ENCODE measurements around the gene CYP2D6. TPM values are rescaled to one million over a fixed set of nuclear protein-coding genes. Genes with fewer than 3 reads are reported as not detected.
"Not testable (repeated sequence)": the region's sequence is repeated elsewhere in the genome, so short reads cannot be mapped to it uniquely, and the experiment has no call there.

The CYP2D6 gene
- 1 to 10 TPM; 6.6 to 6.8 TPM for total RNA-seq

DNA sequence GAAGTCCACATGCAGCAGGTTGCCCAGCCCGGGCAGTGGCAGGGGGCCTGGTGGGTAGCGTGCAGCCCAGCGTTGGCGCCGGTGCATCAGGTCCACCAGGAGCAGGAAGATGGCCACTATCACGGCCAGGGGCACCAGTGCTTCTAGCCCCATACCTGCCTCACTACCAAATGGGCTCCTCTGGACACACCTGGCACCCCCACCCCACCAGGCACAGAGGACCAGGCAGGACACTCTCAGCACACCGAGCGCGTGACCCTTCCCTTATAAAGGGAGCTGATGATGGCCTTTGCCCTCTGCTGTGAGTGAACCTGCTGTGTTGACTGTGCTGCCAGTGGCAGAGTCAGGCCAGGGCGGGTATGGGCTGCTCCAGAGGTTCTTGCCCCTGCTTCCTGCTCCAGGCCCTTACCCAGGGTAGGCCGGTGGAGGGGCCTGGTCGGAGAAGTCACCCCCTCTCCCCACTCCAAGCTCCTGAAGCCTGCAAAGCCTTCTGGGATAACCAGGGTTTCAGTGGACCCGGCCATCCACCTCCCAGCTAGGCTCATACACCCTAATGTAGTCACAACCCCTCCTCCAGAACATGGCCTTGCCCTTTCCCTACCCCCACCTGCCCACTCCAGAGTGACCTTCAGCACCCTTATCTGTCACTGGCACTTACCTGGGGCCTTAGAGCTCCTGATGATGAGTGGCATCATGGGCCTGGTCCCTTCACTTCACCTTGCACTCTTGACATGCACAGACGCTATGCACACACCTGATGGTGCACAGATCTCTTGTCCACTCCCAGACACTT lies at the start of gene CYP2D6:
CYP2D6 (minus strand) TSS at position 172 of the 793 bp plus-strand sequence; CDS start at position 153, 19 bp downstream.
- ATAC-seq (replicated peaks in 1 of 2), result peak in 1 of 2 donors; percentile 10
- not testable (repeated sequence) for H3K4me1 Mint-ChIP-seq (ENCODE audit: low read depth); H3K36me3 Mint-ChIP-seq (ENCODE audit: insufficient read depth in 2 of 2); DNase-seq; H3K27ac Mint-ChIP-seq; H3K27me3 Mint-ChIP-seq (ENCODE audit: low read depth); H3K4me3 Mint-ChIP-seq; H3K9me3 Mint-ChIP-seq

DNA sequence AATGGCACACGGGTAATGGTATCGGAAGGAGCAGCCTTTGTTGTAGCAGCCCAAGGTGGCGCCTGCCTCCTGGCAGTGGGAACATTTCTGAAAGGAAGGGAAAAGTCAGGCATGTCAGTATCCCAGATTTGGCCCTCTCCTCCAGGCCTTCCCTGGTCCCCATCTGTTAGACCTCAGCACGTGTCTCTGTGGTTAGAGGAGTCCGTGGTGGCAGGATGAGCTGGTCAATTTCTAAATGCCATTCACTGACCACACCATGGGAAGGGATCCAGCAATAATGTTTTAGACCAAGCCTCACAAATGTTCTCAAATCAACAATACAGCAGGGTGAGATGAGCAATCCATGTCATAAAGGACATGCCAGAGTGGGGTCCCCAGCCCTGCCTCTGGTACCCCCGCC lies 49.0 kb upstream of the CYP2D6 start:
- DNase-seq (no peak), ATAC-seq (replicated peaks in 1 of 2) (peak in 1 of 2 donors; percentile 6)
- Mint-ChIP-seq H3K27me3 (ENCODE audit: low read depth) (no peaks in the 10 kb centered on the region), H3K27ac (peak overlapping the region; percentile 64), H3K4me3 (peak overlapping the region; percentile 15 to 78), H3K9me3 (no peaks in the 10 kb centered on the region), H3K4me1 (ENCODE audit: low read depth) (peaks cover 87% of the 10 kb centered on the region), H3K36me3 (ENCODE audit: insufficient read depth in 2 of 2) (peaks cover 10 to 20% of the 10 kb centered on the region in 2 donors)

DNA sequence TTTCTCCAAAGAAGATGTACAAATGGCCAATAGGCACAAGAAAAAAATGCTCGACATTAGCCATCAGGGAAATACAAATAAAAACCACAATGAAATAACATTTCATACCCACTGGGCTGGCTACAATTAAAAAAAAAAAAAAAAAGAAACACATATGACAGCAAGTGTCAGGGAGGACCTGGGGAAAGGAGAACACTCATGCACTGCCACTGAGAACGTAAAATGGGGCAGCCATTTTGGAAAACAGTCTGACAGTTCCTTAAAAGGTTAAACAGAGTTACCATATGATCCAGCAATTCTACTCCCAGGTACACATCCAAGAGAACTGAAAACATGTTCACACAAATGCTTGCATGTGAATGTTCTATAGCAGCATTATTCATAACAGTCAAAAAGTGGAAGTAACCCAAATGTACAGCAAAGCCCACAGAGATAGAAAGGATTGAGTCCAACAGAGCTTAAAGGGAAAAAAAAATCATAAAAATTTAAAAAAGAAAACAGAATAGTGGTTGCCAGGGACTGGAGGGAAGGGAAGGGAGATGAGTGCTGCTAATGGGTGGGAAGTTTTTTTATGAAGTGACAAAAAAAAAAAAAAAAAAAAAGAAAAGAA lies 48.4 kb upstream of the CYP2D6 start:
- H3K9me3 Mint-ChIP-seq, result no peaks in the 10 kb centered on the region
- peaks cover 10 to 20% of the 10 kb centered on the region in 2 donors for H3K36me3 Mint-ChIP-seq (ENCODE audit: insufficient read depth in 2 of 2)
- H3K4me3 Mint-ChIP-seq, result peak overlapping the region; percentile 32 to 53

GRCh38 chr22:42177891-42178336 lies 47.3 kb upstream of the CYP2D6 start:
- no peak for DNase-seq
- H3K9me3 Mint-ChIP-seq, result no peaks in the 10 kb centered on the region
- no peaks in the 10 kb centered on the region for H3K27me3 Mint-ChIP-seq (ENCODE audit: low read depth)
- peak overlapping the region; percentile 72 to 78 for H3K4me3 Mint-ChIP-seq
- H3K4me1 Mint-ChIP-seq (ENCODE audit: low read depth), result peaks cover 82% of the 10 kb centered on the region
- peak overlapping the region; percentile 85 for H3K27ac Mint-ChIP-seq
- no peak for ATAC-seq (replicated peaks in 1 of 2)
- H3K36me3 Mint-ChIP-seq (ENCODE audit: insufficient read depth in 2 of 2), result peaks cover 10 to 20% of the 10 kb centered on the region in 2 donors

More for the DNA sequence above, 48.4 kb upstream of the CYP2D6 start:
- peak overlapping the region; percentile 3 for H3K27ac Mint-ChIP-seq
- no peak for ATAC-seq (replicated peaks in 1 of 2)
- DNase-seq, result no peak
- H3K27me3 Mint-ChIP-seq (ENCODE audit: low read depth), result no peaks in the 10 kb centered on the region
- peaks cover 86% of the 10 kb centered on the region for H3K4me1 Mint-ChIP-seq (ENCODE audit: low read depth)

DNA sequence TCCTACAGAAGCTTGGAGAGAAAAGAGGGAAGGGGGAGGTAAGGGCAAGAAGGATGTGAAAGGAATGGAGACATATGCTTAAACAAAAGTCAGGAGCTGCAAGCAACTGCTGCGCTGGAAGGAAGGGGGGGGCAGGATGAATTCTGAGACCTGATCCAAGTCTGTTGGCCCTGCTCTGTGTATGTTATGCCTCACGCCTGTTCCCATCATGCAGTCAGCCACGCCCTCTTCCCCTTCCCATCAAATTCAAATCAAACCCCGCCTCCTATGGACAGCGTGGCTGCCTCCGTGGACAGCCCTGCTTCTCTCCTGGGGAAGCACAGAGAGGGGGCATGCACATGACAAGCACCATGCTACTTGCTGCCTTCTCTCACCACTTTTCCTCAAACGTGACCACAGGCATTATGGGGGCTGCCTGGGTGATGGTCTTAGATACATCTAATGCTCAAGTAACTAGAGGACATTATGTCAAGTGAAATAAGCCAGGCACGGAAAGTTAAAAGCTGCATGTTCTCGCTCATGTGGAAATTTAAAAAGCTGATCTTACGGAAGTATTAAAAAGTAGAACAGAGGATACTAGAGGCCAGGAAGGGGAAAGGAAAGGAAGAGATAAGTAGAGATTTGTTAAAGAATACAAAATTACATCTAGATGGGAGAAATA lies 45.8 kb upstream of the CYP2D6 start:
- DNase-seq (no peak), ATAC-seq (replicated peaks in 1 of 2) (no peak)
- Mint-ChIP-seq H3K27ac (peak overlapping the region; percentile 89), H3K4me3 (peak overlapping the region in 1 of 2 donors; percentile 33), H3K9me3 (no peaks in the 10 kb centered on the region), H3K36me3 (ENCODE audit: insufficient read depth in 2 of 2) (peaks cover 10 to 20% of the 10 kb centered on the region in 2 donors), H3K27me3 (ENCODE audit: low read depth) (no peaks in the 10 kb centered on the region), H3K4me1 (ENCODE audit: low read depth) (peaks cover 74% of the 10 kb centered on the region)

- Mint-ChIP-seq H3K36me3 (ENCODE audit: insufficient read depth in 2 of 2) (peaks cover 10 to 19% of the 10 kb centered on the region in 2 donors), H3K4me1 (ENCODE audit: low read depth) (peaks cover 55% of the 10 kb centered on the region), H3K27me3 (ENCODE audit: low read depth) (no peaks in the 10 kb centered on the region), H3K9me3 (no peaks in the 10 kb centered on the region), H3K4me3 (no peak overlapping the region), H3K27ac (peak overlapping the region; percentile 28)
- DNase-seq (no peak), ATAC-seq (replicated peaks in 1 of 2) (peak; percentile 39 to 53)
Measured at GRCh38 chr22:42174062-42174461, 43.5 kb upstream of the CYP2D6 start.

DNA sequence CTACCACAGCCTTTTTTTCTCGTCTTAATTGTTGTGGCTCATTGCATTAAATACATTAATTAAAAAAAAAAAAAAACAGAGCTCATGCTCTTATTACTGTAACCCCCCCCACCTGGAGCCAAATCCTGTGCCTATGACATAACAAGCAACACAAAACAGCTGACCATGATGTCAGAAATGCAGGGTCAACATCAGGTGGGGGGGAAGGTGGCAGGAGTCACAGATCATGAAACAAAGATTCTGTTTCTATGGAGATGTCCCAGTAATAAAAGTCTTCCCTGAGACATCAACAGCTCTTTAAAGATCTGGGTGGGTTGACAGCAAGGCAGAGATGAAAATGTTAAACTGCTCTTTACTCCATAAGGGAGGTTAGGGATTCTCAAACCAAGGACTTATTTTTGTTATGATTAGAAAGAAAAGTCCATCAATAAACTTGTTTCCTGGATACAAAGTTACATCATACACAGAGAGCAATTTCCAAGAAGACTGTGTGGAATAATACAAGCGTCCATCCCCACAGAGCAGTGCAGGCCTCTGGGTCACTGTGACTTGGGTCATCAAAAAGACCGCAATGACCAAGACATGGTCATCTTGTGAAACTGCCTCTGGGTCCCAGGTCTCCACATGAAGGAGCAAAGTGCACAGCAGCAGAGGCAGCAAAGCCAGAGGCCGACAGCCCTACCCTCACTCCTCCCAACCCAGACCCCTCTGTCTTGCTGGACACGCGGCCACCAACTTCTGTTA lies 42.7 kb upstream of the CYP2D6 start:
- Mint-ChIP-seq H3K27ac (no peak overlapping the region), H3K36me3 (ENCODE audit: insufficient read depth in 2 of 2) (peaks cover 11 to 14% of the 10 kb centered on the region in 2 donors), H3K4me3 (no peak overlapping the region), H3K9me3 (no peaks in the 10 kb centered on the region), H3K4me1 (ENCODE audit: low read depth) (peaks cover 48% of the 10 kb centered on the region), H3K27me3 (ENCODE audit: low read depth) (no peaks in the 10 kb centered on the region)
- DNase-seq (no peak), ATAC-seq (replicated peaks in 1 of 2) (no peak)

DNA sequence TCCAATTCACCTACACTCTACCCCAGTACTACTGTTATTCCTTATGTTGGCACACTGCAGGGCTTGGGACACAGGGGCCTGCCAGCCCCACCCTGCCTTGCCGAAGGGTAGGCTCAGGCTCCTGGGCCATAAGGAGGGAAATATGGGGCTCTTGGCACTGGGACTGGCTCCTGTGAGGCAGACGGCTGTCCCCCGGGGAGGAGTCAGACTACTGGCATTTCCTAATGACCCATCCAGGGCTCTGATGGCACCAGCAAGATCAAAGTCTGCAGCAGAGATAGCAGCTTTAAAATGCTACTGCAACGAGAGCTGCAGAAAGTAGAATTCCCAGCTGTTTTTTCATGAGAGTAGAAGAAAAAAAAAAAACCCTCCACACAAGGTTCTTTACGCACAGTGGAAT lies 42.2 kb upstream of the CYP2D6 start:
- Mint-ChIP-seq H3K27ac (no peak overlapping the region), H3K4me3 (peak overlapping the region in 1 of 2 donors; percentile 9), H3K27me3 (ENCODE audit: low read depth) (no peaks in the 10 kb centered on the region), H3K4me1 (ENCODE audit: low read depth) (peaks cover 42% of the 10 kb centered on the region), H3K9me3 (no peaks in the 10 kb centered on the region), H3K36me3 (ENCODE audit: insufficient read depth in 2 of 2) (peaks cover 10 to 13% of the 10 kb centered on the region in 2 donors)
- ATAC-seq (replicated peaks in 1 of 2), result no peak
- no peak for DNase-seq

DNA sequence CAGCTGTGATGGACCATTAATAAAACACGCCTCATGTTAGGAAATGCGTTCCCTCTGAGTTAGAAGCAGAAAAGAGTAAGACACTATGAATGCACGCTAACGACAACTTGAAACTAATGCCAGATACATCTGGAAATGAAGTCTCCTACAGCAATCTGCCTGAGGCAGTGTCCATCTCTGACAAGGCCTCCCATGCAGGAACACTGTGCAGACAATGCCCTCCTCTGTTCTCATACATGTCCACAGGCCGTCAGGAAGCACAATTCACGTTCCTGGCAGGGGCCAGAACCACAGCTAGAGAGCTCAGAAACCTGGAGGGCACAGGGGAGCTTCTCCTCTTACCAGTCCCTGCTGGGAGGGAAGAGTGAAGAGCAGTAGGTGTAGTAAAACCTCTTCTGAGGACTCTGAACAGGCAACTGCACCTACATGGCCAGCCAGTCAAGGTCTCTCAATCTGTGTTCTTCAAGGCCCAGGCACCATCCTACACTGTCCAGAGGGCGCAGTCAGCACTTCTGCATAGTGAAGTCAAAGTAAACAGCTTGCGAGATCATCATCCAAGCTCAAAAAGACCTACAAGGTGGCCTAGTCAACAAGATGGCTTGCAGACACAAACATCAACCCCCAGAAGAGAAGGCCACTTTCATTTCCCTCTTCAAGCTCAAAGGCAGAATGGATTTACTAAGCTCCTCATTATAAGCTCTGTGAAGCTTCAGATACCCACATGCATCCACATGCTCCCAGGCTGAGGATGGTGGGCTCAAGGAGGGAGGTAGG lies 41.5 kb upstream of the CYP2D6 start:
- peaks cover 8% of the 10 kb centered on the region in 2 donors for H3K36me3 Mint-ChIP-seq (ENCODE audit: insufficient read depth in 2 of 2)
- ATAC-seq (replicated peaks in 1 of 2), result no peak
- DNase-seq, result no peak
- no peak overlapping the region for H3K4me3 Mint-ChIP-seq
- H3K27me3 Mint-ChIP-seq (ENCODE audit: low read depth), result no peaks in the 10 kb centered on the region
- H3K4me1 Mint-ChIP-seq (ENCODE audit: low read depth), result peaks cover 35% of the 10 kb centered on the region
- H3K27ac Mint-ChIP-seq, result no peak overlapping the region
- no peaks in the 10 kb centered on the region for H3K9me3 Mint-ChIP-seq

GRCh38 chr22:42171417-42171816 lies 40.8 kb upstream of the CYP2D6 start:
- Mint-ChIP-seq H3K27ac (peak overlapping the region; percentile 35), H3K4me1 (ENCODE audit: low read depth) (peaks cover 28% of the 10 kb centered on the region), H3K9me3 (no peaks in the 10 kb centered on the region), H3K27me3 (ENCODE audit: low read depth) (no peaks in the 10 kb centered on the region), H3K36me3 (ENCODE audit: insufficient read depth in 2 of 2) (peaks cover 5 to 9% of the 10 kb centered on the region in 2 donors), H3K4me3 (no peak overlapping the region)
- DNase-seq (no peak), ATAC-seq (replicated peaks in 1 of 2) (no peak)

- Mint-ChIP-seq H3K27me3 (ENCODE audit: low read depth) (no peaks in the 10 kb centered on the region), H3K4me3 (no peak overlapping the region)
Measured at GRCh38 chr22:42170946-42171345, 40.3 kb upstream of the CYP2D6 start.

GRCh38 chr22:42169055-42169469 lies 38.5 kb upstream of the CYP2D6 start:
- DNase-seq (peak; percentile 72 to 79), ATAC-seq (replicated peaks in 1 of 2) (peak; percentile 90)
- Mint-ChIP-seq H3K27me3 (ENCODE audit: low read depth) (no peaks in the 10 kb centered on the region), H3K27ac (peak overlapping the region; percentile 28), H3K4me3 (no peak overlapping the region), H3K4me1 (ENCODE audit: low read depth) (peaks cover 18% of the 10 kb centered on the region), H3K36me3 (ENCODE audit: insufficient read depth in 2 of 2) (peaks cover 2 to 5% of the 10 kb centered on the region in 2 donors), H3K9me3 (no peaks in the 10 kb centered on the region)

More at GRCh38 chr22:42170946-42171345, 40.3 kb upstream of the CYP2D6 start:
- Mint-ChIP-seq H3K36me3 (ENCODE audit: insufficient read depth in 2 of 2) (peaks cover 2 to 6% of the 10 kb centered on the region in 2 donors), H3K27ac (peak overlapping the region; percentile 39), H3K4me1 (ENCODE audit: low read depth) (peaks cover 24% of the 10 kb centered on the region), H3K9me3 (no peaks in the 10 kb centered on the region)
- ATAC-seq (replicated peaks in 1 of 2) (no peak), DNase-seq (no peak)

Data from activated T-cell treated with anti-CD3 and anti-CD28 coated beads, Interleukin-2, amount 50 U/mL, for 72 hours (primary cell).